GM12878 (cell line): ENCODE data around the gene TRAPPC4. TPM values are rescaled to one million over a fixed set of nuclear protein-coding genes. Genes with fewer than 3 reads are reported as not detected.

Experiments used
- CHD1 ChIP-seq: IDR thresholded peaks from 2 replicates; pipeline ENCODE4 v1.6.1; 2012; ENCODE audit warnings: low read depth, low read length, improper control_type of control experiment
- EGR1 ChIP-seq, 2 experiments: IDR thresholded peaks; 1 replicate in 1 of 2; 2 replicates in 1 of 2; pipeline ENCODE4 v1.6.1; 2011 to 2012; ENCODE audit warnings: low read depth in 2 of 2, low read length in 2 of 2, borderline replicate concordance in 1 of 2, mild to moderate bottlenecking in 1 of 2, moderate library complexity in 1 of 2
- FOXM1 ChIP-seq: IDR thresholded peaks from 2 replicates; pipeline ENCODE4 v1.6.1; 2012; ENCODE audit warnings: low read depth, mild to moderate bottlenecking, inconsistent platforms, low read length, moderate library complexity
- IKZF2 ChIP-seq, 2 experiments: fragments of 450-650 bp; IDR thresholded peaks; 2 replicates each; pipeline ENCODE4 v1.6.1; 2017; ENCODE audit warnings: mild to moderate bottlenecking in 2 of 2, moderate library complexity in 2 of 2
- IRF3 ChIP-seq: fragments of 450-650 bp; IDR thresholded peaks from 2 replicates; pipeline ENCODE4 v1.6.1; 2014; ENCODE audit warnings: mild to moderate bottlenecking
- MEF2B ChIP-seq: fragments of 450-650 bp; IDR thresholded peaks from 2 replicates; pipeline ENCODE4 v1.6.1; 2018; ENCODE audit warnings: mild to moderate bottlenecking, moderate library complexity; ENCODE audit not compliant: partially characterized antibody, poor library complexity, severe bottlenecking
- MTA2 ChIP-seq: fragments of 450-650 bp; IDR thresholded peaks from 2 replicates; pipeline ENCODE4 v1.6.1; 2016; ENCODE audit warnings: low read depth, mild to moderate bottlenecking, moderate library complexity
- NR2C1 ChIP-seq: fragments of 450-650 bp; IDR thresholded peaks from 2 replicates; pipeline ENCODE4 v1.6.1; 2017; ENCODE audit warnings: antibody characterized with exemption, mild to moderate bottlenecking, moderate library complexity
- PML ChIP-seq: IDR thresholded peaks from 2 replicates; pipeline ENCODE4 v1.6.1; 2012; ENCODE audit warnings: low read length, inconsistent platforms
- POLR2A ChIP-seq: IDR thresholded peaks from 2 replicates; pipeline ENCODE4 v1.6.1; 2011; ENCODE audit warnings: low read depth, mild to moderate bottlenecking, low read length
- POLR2AphosphoS2 ChIP-seq: IDR thresholded peaks from 2 replicates; pipeline ENCODE4 v1.6.1; 2011; ENCODE audit warnings: low read depth, mild to moderate bottlenecking, low read length, improper control_type of control experiment, moderate library complexity
- RAD21 ChIP-seq: IDR thresholded peaks from 2 replicates; pipeline ENCODE4 v1.6.1; 2011; ENCODE audit warnings: mild to moderate bottlenecking, low read depth, low read length, moderate library complexity; ENCODE audit not compliant: insufficient read depth
- RBBP5 ChIP-seq: fragments of 200-600 bp; sonication (generic); conservative IDR thresholded peaks from 2 replicates; pipeline ENCODE4 v1.6.1; 2016
- RCOR1 ChIP-seq: conservative IDR thresholded peaks from 2 replicates; pipeline ENCODE4 v1.6.1; 2012; ENCODE audit warnings: low read depth, low read length, improper control_type of control experiment
- SIX5 ChIP-seq: IDR thresholded peaks from 2 replicates; pipeline ENCODE4 v1.6.1; 2011; ENCODE audit warnings: mild to moderate bottlenecking, low read depth, low read length, moderate library complexity; ENCODE audit not compliant: severe bottlenecking
- SMAD5 ChIP-seq: IDR thresholded peaks from 2 replicates; pipeline ENCODE4 v1.6.1; 2016; ENCODE audit warnings: antibody characterized with exemption, low read depth
- SMARCA5 ChIP-seq: fragments of 450-650 bp; IDR thresholded peaks from 2 replicates; pipeline ENCODE4 v1.6.1; 2017; ENCODE audit warnings: mild to moderate bottlenecking
- SMC3 ChIP-seq: IDR thresholded peaks from 2 replicates; pipeline ENCODE4 v1.6.1; 2011; ENCODE audit warnings: low read length, improper control_type of control experiment, borderline replicate concordance
- SP1 ChIP-seq: IDR thresholded peaks from one replicate; pipeline ENCODE4 v1.6.1; 2011; ENCODE audit warnings: low read depth, low read length
- STAT3 ChIP-seq: IDR thresholded peaks from 2 replicates; pipeline ENCODE4 v1.6.1; 2011; ENCODE audit warnings: low read depth, low read length, improper control_type of control experiment
- SUPT20H ChIP-seq: IDR thresholded peaks from 2 replicates; pipeline ENCODE4 v1.6.1; 2011; ENCODE audit warnings: low read depth, mild to moderate bottlenecking, low read length, moderate library complexity, borderline replicate concordance; ENCODE audit not compliant: control insufficient read depth
- SUZ12 ChIP-seq: fragments of 200-600 bp; sonication (generic); IDR thresholded peaks from one replicate; pipeline ENCODE4 v1.6.1; 2018; ENCODE audit warnings: antibody characterized with exemption, mild to moderate bottlenecking; ENCODE audit not compliant: unreplicated experiment
- USF1 ChIP-seq: IDR thresholded peaks from 2 replicates; pipeline ENCODE4 v1.6.1; 2011; ENCODE audit warnings: borderline replicate concordance, low read depth, mild to moderate bottlenecking, moderate library complexity, mixed read lengths, low read length; ENCODE audit not compliant: insufficient read depth; ENCODE audit errors: extremely low read length
- YY1 ChIP-seq: IDR thresholded peaks from 2 replicates; pipeline ENCODE4 v1.6.1; 2011; ENCODE audit warnings: low read depth, mild to moderate bottlenecking, low read length
- ZBED1 ChIP-seq: IDR thresholded peaks from 2 replicates; pipeline ENCODE4 v1.6.1; 2016; ENCODE audit warnings: borderline replicate concordance
- ZNF24 ChIP-seq: fragments of 450-650 bp; IDR thresholded peaks from 2 replicates; pipeline ENCODE4 v1.6.1; 2017; ENCODE audit warnings: antibody characterized with exemption, mild to moderate bottlenecking
- polyA plus RNA-seq, 11 experiments: library from polyadenylated mRNA; depleted of rRNA in 4 of 11; unstranded in 6 of 11; stranded (reverse) in 5 of 11; fragments of >200 nt; fragmentation: Nextera tagmentation in 4 of 11; fragmentation: Illumina TruSeq in 1 of 11; extraction: Ambion mirVana in 4 of 11; extraction: Trizol in 1 of 11; gene quantifications; 1 replicate in 1 of 11; 2 replicates in 10 of 11; pipeline versions ENCODE4 v1.2.1 to v1.2.3, GENCODE V29; 2011 to 2016; ENCODE audit warnings: inconsistent platforms in 2 of 11, missing spikeins in 2 of 11, low read depth in 1 of 11
- total RNA-seq, 4 experiments: library from RNA; depleted of rRNA in 3 of 4; stranded (reverse); fragments of >200 nt in 3 of 4; fragmentation: Illumina TruSeq in 1 of 4; extraction: Trizol in 1 of 4; gene quantifications; 2 replicates each; pipeline versions ENCODE4 v1.2.1 to v1.2.3, GENCODE V29; 2013 to 2021
- TF ChIP-seq, protein P1 (sequence below): fragments of 450-650 bp; conservative IDR thresholded peaks from 2 replicates; pipeline ENCODE4 v1.6.1; 2017; ENCODE audit warnings: mild to moderate bottlenecking, moderate library complexity
- TF ChIP-seq, protein P2 (sequence below): IDR thresholded peaks from 2 replicates; pipeline ENCODE4 v1.6.1; 2012; ENCODE audit warnings: low read depth, low read length, improper control_type of control experiment

TRAPPC4 gene
- total and polyA plus RNA-seq, 10 of the 15 experiments (the other 5 are each of a cell fraction or from before 2014, with no cell fraction given) = 61.6 to 231 (median 98.8) TPM

DNA sequence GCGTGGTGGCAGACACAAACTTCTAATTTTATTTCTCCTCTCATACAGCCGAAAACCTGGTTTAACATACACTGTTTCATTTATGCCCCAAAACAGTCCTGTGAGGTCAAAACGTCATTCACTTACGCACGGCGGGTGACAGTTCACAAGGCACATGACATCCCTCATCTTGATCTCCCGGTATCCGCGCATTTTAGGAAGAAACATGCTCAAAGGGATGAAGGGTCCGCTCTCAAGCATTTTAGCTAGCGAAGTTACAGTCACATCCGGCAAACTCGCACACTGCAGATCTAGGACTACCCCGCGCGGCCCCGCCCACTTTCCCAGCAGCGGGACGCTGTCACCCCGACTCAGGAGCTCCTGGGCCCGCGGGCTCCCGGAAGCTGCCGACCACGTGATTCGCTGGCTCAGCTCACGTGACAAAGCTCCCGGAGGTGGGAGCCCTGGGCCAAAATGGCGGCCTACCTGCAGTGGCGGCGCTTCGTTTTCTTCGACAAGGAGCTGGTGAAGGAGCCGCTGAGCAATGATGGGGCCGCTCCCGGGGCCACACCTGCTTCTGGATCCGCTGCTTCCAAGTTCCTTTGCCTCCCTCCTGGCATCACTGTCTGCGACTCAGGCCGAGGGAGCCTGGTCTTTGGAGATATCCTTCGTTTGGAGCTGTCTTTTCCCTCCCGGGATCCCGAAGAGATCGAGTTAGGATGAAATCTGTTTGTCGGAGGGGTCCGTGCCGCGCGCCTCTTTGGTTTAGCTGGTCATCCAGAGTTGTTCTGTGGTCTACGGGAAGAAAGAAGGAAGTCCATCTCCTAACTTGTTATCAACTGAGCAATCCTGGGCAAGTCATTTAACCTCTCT, 49.0 kb downstream of the TRAPPC4 start, which contains the start of gene VPS11 (continued):
- TF ChIP-seq STAT3 = no peak
- TF ChIP-seq RAD21 = no peak
- TF ChIP-seq POLR2AphosphoS2 = peak; percentile 24; the same call in 1 of the 2 replicates
- peak; percentile 85 for TF ChIP-seq POLR2A
- TF ChIP-seq ZNF24 = no peak
- TF ChIP-seq PML = peak; percentile 56
- TF ChIP-seq, protein P1, sequence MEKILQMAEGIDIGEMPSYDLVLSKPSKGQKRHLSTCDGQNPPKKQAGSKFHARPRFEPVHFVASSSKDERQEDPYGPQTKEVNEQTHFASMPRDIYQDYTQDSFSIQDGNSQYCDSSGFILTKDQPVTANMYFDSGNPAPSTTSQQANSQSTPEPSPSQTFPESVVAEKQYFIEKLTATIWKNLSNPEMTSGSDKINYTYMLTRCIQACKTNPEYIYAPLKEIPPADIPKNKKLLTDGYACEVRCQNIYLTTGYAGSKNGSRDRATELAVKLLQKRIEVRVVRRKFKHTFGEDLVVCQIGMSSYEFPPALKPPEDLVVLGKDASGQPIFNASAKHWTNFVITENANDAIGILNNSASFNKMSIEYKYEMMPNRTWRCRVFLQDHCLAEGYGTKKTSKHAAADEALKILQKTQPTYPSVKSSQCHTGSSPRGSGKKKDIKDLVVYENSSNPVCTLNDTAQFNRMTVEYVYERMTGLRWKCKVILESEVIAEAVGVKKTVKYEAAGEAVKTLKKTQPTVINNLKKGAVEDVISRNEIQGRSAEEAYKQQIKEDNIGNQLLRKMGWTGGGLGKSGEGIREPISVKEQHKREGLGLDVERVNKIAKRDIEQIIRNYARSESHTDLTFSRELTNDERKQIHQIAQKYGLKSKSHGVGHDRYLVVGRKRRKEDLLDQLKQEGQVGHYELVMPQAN = peak; percentile 95
- TF ChIP-seq SMARCA5 = peak; percentile 56; the same call in 1 of the 2 replicates
- peak; percentile 55; the same call in 1 of the 2 replicates for TF ChIP-seq IRF3
- 0 out of 2 replicates have a peak, but pooled peaks have one; percentile 62 for TF ChIP-seq RCOR1
- peak; percentile 78 for TF ChIP-seq NR2C1
- no peak for TF ChIP-seq CHD1
- TF ChIP-seq EGR1 (IDR thresholded peaks at IDR 0.05; ENCODE audit: borderline replicate concordance in 1 of 2, low read depth in 2 of 2, low read length in 2 of 2) = peak in 1 of 2 experiments; percentile 33; a peak in 1 of 3 replicates
- TF ChIP-seq SP1 = peak; percentile 32
- TF ChIP-seq YY1 = peak; percentile 99
- TF ChIP-seq SMC3 = 0 out of 2 replicates have a peak, but pooled peaks have one; percentile 3
- TF ChIP-seq FOXM1 = no peak
- peak; percentile 85 for TF ChIP-seq MEF2B
- no peak for TF ChIP-seq SUPT20H
- no peak for TF ChIP-seq ZBED1
- no peak for TF ChIP-seq SUZ12
- TF ChIP-seq SMAD5 = 0 out of 2 replicates have a peak, but pooled peaks have one; percentile 20
- TF ChIP-seq, protein P2, sequence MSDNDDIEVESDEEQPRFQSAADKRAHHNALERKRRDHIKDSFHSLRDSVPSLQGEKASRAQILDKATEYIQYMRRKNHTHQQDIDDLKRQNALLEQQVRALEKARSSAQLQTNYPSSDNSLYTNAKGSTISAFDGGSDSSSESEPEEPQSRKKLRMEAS = peak; percentile 89
- peak; percentile 32 to 45; a peak in 1 of 4 replicates for TF ChIP-seq IKZF2 (IDR thresholded peaks at IDR 0.05)
- no peak; the same call in 1 of the 2 replicates for TF ChIP-seq MTA2
- TF ChIP-seq SIX5 = no peak
- no peak for TF ChIP-seq RBBP5
- TF ChIP-seq USF1 = peak; percentile 98
